ENCODE results near the gene ATOH1.

ATOH1 gene

GRCh38 chr4:93835929-93836328 lies 7.4 kb downstream of the ATOH1 start:
- DNase-seq, result no peak

DNA sequence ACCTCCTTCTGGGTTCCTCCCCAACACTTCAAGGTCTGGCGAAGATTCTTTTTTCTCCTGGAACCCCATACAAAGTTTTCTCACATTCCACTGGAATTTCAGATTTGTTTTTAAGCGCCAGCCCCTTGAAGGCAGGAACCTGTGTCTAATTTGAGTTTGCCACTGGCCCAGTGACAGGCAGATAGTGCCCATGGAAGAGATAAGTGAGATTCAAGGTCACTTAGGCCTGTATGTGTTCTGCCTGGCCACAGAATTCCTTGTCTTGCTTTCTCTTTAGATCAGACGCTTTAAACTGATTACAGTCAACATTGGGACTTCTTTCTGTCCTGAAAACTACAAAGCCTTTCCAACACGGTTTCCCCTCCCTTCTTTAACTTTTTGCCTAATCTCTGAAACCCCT lies 11.2 kb downstream of the ATOH1 start:
- no peak for DNase-seq

DNA sequence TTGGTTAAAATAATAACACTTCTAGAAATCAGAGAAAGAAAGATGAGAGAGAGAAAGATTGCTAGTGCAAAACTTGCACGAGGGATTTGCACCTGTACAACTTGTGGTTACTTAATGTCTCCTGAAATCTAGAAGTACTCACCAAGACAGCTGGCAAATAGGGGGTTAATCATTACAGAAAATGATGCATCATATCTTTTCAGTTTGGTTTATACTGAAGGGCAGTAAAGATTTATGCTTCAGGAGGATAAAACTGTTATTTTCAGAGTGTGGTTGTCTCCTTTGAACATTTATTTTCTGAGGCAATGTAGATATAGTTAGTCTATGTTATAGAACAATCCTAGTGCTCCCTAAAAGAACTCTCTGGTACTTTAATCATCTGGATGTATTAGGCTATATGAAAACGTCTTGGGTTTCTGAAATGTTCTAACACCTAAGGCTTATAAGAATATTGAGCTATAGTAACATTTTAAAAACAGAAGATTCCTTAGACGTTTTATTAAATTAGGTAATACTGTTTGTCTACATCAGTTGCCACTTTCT lies 13.3 kb downstream of the ATOH1 start:
- DNase-seq, result no peak

DNA sequence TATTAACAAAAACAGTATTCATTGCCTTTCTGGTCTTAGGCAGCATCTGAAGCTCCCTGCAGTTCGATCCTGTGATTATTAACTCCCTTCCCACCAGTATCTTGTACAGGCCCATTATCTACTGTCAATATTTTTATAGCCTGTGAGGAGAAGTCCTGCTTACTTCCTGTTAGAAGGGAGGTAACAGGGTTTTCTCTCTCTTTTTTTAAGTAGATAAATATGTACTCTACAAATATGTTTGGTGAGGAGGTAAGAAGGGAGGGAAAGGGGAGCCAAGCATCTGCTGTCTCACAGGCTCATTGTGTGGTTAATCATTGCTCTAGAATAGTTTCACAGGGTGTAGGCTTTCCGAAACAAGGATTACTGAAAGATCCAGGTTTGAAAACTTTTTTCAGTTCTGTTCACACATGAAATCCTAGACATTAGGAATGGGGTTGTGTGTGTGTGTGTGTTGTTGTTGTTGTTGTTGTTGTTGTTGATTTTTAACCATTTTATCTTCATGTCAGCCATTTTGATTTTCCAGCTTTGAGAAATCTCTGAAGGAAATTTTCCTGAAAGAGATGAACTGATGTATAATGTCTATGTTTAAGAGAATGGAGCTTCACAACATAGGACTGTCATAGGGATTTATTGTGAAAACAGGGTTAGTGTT lies 14.2 kb downstream of the ATOH1 start:
- DNase-seq, result no peak

- no peak for DNase-seq
These were observed 15.2 kb downstream of the ATOH1 start for GRCh38 chr4:93843772-93844171.

DNA sequence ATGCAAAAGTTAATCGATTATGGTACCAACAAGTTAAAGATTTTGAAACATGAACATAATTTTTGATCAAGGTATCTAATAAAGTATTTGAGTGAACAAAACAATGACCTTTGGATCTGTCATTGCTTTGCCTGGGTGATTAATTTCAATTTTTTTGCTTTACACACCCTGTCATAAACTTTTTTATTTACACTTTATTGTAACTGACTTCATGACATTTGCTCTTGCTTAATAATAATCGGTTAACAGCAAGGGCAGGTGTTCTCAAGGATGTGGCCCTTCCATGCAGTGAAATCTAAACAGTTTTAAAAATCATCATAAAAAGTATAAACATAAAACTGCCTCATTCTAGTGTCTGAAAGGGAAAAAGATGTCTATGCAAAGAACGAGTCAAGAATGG lies 24.1 kb downstream of the ATOH1 start:
- no peak for DNase-seq

DNA sequence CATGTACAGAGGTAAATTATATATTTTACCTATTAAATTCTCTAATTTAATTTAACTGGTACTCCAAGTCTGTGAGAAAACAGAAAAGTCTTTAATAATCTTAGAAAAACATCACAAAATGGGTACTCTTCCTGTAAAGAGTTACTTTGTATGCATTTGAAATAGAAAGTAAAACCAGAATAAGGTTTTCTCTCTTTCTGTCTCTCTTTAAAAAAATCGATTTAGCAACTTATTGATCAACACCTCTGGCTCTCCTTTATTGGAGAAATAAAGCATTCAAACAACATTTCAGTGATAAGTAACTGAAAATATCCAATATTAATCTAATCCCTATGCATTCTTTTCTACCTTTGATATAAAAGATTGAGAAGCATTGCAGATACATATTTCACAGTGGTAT lies 27.4 kb downstream of the ATOH1 start:
- DNase-seq, result no peak

- no peak for DNase-seq
These were observed 37.1 kb downstream of the ATOH1 start for GRCh38 chr4:93865650-93866049.

DNA sequence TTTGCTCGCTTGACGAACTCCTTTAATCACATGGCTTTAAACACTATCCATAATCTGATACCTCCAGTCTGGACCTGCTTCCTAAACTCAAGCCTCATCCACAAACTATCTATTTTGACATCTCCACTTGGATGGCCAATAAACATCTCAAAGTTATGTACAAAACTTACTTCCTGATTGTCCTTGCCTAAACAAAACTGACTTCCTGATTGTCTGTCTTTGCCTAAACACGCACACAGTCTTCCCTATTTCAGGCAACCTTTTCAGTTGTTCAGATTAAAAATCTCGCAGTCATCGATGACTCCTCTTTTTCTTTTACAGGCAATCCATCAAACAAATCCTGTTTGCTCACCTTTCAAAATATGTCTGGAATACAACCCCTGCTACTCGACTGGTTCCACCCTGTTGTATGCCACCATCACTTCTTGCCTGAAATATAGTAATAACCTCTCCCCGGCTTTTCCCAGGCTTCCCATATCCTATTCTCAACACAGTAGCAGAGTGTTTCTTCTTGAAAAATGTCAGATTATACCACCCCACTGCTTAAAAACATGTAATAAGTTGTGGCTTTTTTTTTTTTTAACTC lies 39.0 kb downstream of the ATOH1 start:
- no peak for DNase-seq

GRCh38 chr4:93870876-93871458 lies 42.4 kb downstream of the ATOH1 start:
- DNase-seq, result no peak

DNA sequence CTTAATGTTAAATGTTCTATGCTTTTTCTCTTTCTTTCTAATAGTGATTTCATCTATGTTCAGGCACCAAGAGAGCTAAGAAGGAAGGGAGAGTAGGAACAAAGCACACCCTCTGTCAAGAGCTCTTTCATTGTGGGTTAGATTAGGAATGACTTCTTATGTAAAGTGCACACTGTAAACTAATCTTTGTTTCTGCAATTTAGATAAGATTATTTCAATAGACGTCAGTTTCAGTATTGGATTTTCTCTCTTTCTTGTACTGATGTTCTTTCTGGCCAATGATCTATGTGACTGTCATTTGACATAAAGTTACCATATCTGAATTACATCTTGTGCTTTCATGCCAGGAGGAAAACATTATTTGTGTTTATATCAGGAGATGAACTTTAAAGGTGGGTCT lies 48.2 kb downstream of the ATOH1 start:
- DNase-seq, result no peak

DNA sequence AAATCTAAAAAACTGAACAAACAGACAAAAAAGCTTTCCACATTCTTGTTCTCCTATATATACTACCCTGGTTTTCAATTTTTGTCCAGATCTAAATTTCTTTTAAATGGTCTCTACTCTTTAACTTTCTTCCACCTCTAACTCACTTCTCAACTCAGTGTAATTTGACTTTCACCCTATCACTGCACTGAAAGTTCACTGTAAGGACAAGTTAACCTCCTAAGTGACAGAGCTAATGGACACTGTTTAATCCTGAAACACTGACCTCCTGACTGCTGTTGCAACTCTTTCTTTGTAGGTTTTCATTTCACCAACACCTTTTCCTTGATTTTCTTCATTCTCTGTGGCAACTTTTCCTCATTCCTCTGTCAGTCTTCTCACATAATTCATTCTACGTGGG lies 50.0 kb downstream of the ATOH1 start:
- DNase-seq, result no peak

DNA sequence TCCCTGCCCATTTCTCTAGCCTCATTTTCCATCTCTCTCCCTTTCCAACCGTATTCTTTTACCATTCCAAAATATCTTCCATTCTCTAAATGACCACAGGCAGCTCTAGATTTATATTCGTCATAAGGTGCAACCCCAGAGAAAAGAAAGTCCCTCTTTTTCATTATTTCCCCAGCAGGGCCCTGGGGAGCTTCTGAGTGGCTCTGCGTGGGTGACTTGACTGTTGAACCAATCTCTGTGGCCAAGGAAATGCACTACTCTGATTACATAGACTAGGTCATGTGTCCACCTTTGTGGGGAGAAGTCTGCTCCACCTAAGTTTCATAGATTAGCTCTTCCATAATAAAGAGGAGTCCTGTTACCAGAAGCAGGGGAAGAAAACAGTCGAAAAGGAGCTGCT lies 51.4 kb downstream of the ATOH1 start:
- no peak for DNase-seq
